Muscle layer of colon (tissue), 2 donors: ENCODE results near the gene BMPR1A.

Experiments
- H3K27ac ChIP-seq: one replicate; pipeline ENCODE4 v1.7.0; 2013; ENCODE audit warnings: low read depth, mild to moderate bottlenecking, low read length, moderate library complexity
- H3K27me3 ChIP-seq, 2 donors: one replicate each; pipeline ENCODE4 v1.7.0; 2013; ENCODE audit warnings: low read length in 2 of 2, mild to moderate bottlenecking in 2 of 2; ENCODE audit not compliant: insufficient read depth in 2 of 2, control insufficient read depth in 1 of 2
- H3K36me3 ChIP-seq: one replicate; pipeline ENCODE4 v1.7.0; 2013; ENCODE audit warnings: mild to moderate bottlenecking, low read length; ENCODE audit not compliant: insufficient read depth
- H3K4me1 ChIP-seq: one replicate; pipeline ENCODE4 v1.7.0; 2013; ENCODE audit warnings: mild to moderate bottlenecking, low read length; ENCODE audit not compliant: insufficient read depth
- H3K4me3 ChIP-seq, 2 donors: one replicate each; pipeline ENCODE4 v1.7.0; 2013; ENCODE audit warnings: low read length in 2 of 2, low read depth in 1 of 2, mild to moderate bottlenecking in 1 of 2, moderate library complexity in 1 of 2
- H3K9ac ChIP-seq: one replicate; pipeline ENCODE4 v1.7.0; 2013; ENCODE audit warnings: low read length
- H3K9me3 ChIP-seq: one replicate; pipeline ENCODE4 v1.7.0; 2013; ENCODE audit warnings: mild to moderate bottlenecking, low read length
- donor health status: abdominal sarcoma.
- donor health status: Adenocarcinoma of cecum.

Gene BMPR1A

DNA sequence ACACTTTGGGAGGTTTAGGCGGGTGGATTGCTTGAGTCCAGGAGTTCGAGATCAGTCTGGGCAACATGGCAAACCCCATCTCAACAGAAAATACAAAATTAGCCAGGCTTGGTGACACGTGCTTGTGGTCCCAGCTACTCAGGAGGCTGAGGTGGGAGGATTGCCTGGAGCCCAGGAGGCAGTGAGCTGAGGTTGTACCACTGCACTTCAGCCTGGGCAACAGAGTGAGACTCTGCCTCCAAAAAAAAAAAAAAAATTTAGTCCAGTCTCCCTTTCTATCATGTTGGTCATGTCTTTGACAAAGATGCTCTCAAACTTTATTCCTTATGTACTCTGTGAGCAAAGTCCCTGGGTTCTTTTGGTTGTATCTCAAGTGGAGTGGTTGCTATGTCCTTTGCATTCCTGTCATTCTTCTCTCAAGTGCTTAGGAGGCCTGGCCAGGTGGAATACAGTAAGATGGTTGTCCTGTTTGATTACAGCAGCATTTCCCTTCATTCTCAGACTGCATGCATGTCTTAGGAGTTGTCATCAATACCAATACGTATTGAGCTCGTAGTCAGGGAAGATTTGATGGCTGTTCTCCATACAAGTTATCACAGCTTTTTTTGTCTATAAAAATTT is 115.3 kb downstream of the BMPR1A start:
- Histone ChIP-seq H3K9me3 (no peaks in the 10 kb centered on the region), H3K4me1 (peaks cover 28% of the 10 kb centered on the region), H3K36me3 (no peaks in the 10 kb centered on the region), H3K4me3 (no peak overlapping the region), H3K27me3 (no peaks in the 10 kb centered on the region), H3K27ac (no peak overlapping the region), H3K9ac (no peak overlapping the region)

DNA sequence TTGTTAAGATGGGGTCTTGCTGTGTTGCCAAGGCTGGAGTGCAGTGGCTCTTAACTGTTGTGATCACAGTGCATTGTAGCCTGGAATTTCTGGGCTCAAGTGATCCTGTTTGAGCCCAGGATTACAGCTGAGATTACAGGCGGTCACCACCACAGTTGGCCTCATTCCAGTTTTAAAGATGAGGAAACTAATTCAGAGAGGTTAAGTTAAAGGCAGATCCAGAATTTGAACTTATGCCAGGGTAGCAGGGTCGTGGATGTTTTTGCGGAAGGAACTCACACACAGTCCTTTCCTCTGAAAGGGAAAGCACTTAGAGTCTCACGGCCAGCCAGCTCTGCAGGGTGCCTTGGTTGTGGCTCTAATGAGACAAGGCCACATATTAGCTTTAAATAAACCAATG is 116.3 kb downstream of the BMPR1A start:
- H3K4me1 ChIP-seq, result peaks cover 19% of the 10 kb centered on the region
- no peaks in the 10 kb centered on the region for H3K36me3 ChIP-seq
- no peaks in the 10 kb centered on the region for H3K9me3 ChIP-seq
- no peak overlapping the region for H3K4me3 ChIP-seq
- no peak overlapping the region for H3K9ac ChIP-seq
- no peak overlapping the region for H3K27ac ChIP-seq
- H3K27me3 ChIP-seq, result no peaks in the 10 kb centered on the region

DNA sequence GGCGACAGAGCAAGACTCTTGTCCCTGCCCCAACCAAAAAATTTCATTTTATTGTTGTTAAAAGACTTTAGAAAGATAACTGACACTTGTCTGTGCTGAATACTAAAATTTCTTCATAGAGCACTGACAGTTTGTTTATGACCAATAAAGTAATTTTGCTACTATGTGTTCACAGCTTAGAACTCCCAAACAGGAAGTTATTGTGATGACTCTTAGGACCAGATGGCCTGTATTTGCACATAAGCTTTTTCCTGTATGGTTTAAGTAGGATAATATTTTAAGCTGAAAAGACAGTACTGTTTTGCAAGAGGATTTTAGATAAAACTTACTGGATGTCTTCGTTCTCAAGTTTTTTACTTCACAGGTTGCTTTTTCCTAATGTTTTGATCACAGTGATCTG is 120.3 kb downstream of the BMPR1A start:
- Histone ChIP-seq H3K27me3 (no peaks in the 10 kb centered on the region), H3K36me3 (peaks cover 10% of the 10 kb centered on the region), H3K27ac (no peak overlapping the region), H3K9me3 (no peaks in the 10 kb centered on the region), H3K9ac (no peak overlapping the region), H3K4me3 (no peak overlapping the region), H3K4me1 (peaks cover 12% of the 10 kb centered on the region)

DNA sequence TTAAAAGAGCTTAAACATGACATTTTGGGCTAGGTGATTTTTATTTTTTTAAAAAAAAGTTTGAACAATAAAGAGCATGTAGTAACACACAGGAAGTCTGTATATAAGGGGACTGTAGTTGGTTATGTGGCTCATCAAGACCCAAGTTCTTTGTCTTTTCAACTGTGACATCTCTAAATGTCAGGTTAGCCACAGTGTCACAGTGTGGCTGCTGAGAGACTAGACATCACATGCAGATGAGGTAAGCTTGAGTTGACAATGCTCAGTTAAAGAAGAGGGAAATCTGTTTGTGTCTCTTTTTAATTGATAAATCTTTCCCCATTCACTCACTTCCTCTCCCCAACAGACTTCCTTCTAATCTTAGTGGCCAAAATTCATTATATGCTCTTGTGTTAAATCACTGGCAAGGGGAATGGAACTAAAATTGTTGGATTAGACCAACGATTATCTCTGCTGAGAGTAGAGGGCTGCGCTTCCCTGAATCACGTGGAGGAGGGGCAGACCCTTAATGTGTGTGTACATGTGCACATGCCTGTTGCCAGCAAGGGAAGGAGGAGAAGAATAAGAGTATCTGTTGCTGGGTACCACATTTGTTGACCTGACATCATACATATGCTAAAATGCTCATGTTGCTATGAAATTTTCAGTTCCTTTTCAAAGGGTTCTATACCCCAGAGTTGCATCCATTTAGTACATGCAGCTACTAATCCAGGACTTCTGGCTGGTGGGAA is 122.7 kb downstream of the BMPR1A start:
- H3K9me3 ChIP-seq, result no peaks in the 10 kb centered on the region
- no peak overlapping the region for H3K9ac ChIP-seq
- no peaks in the 10 kb centered on the region for H3K27me3 ChIP-seq
- no peak overlapping the region for H3K27ac ChIP-seq
- H3K4me1 ChIP-seq, result peaks cover 10% of the 10 kb centered on the region
- peaks cover 10% of the 10 kb centered on the region for H3K36me3 ChIP-seq
- H3K4me3 ChIP-seq, result no peak overlapping the region

DNA sequence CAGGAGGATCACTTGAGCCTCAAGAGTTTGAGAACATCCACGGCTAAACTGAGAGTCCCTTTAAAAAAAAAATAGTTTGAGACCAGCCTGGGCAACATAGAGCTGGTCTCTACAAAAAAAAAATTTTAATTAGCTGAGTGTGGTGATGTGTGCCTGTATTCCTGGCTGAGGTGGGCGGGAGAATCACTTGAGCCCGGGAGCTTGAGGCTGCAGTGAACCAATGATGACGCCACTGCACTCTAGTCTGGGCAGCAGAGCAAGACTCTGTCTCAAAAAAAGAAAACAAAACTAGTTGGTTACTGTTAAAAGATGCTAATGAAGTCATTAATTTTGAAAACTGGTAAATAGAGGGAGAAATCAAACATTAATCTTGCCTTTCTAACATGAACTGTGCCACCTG is 124.6 kb downstream of the BMPR1A start:
- H3K4me1 ChIP-seq, result peaks cover 10% of the 10 kb centered on the region
- no peak overlapping the region for H3K9ac ChIP-seq
- H3K27me3 ChIP-seq, result no peaks in the 10 kb centered on the region
- no peaks in the 10 kb centered on the region for H3K9me3 ChIP-seq
- peaks cover 10% of the 10 kb centered on the region for H3K36me3 ChIP-seq
- H3K4me3 ChIP-seq, result no peak overlapping the region
- H3K27ac ChIP-seq, result no peak overlapping the region

DNA sequence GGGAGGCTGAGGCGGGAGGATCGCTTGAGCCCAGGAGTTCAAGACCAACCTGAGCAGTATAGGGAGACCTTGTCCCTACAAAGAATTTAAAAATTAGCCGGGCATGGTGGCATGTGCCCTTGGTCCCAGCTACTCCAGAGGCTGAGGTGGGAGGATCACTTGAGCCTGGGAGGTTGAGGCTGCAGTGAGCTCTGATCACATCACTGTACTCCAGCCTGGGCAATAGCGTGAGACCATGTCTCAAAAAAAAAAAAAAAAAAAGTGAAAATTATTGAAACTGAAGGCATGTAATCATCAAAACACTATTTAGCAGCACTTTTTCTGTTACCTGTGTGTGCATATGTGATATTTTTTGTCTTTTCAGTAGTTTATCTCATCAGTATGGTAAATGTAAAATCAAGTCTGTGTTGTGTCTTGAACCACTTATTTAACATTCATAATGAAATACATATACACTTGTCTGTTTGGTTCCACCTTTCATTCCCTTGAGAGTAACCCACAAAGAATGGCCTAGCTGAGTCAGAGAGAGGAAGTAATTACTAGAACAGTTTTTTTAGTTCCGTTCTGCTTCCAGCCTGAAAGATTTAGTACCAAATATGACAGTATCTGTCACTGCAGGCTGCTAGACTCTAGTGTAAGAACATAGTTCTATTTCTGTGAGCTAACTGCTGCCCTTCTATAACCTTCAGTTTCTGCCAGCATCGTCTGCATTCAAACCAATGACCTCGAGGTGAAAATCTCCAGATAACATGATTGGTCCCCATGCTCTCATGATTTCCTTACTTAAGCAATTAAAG is 132.4 kb downstream of the BMPR1A start:
- Histone ChIP-seq H3K9me3 (no peaks in the 10 kb centered on the region), H3K9ac (no peak overlapping the region), H3K27me3 (no peaks in the 10 kb centered on the region), H3K4me1 (peaks cover 11% of the 10 kb centered on the region), H3K4me3 (no peak overlapping the region), H3K36me3 (peaks cover 3% of the 10 kb centered on the region), H3K27ac (peak overlapping the region; percentile 16)

DNA sequence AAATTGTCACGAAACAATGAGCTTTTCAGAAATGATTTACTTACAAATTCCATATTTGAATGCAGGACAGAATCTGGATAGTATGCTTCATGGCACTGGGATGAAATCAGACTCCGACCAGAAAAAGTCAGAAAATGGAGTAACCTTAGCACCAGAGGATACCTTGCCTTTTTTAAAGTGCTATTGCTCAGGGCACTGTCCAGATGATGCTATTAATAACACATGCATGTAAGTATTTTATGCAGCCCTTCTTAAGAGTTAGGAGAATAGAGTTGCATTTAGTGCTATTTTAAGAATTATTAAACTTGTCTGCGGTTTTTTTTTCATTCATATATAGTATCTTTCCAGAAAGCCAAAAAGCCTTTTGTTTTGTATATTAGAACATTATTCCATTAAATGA is 133.6 kb downstream of the BMPR1A start:
- Histone ChIP-seq H3K4me1 (peaks cover 11% of the 10 kb centered on the region), H3K9ac (no peak overlapping the region), H3K27ac (no peak overlapping the region), H3K4me3 (no peak overlapping the region), H3K27me3 (no peaks in the 10 kb centered on the region), H3K36me3 (peaks cover 3% of the 10 kb centered on the region), H3K9me3 (no peaks in the 10 kb centered on the region)

DNA sequence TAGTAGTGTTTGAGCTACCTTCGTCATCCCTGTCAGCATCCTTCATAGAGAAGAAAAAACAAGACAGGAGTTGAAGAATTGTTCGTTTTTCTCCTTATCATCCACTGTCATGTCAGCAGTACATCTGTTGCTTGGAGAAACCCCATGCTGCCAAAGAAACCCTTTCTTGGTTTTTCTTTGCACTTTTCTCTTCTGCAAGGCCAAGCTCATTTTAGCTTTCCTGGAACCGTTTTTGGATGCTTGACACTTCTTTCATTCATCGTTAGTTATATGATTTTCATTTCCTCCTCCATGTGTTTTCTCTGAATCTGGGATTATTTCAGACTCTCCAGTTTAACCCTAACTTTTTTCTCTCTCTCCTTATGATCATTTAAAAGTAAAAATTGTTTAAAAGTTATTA is 142.1 kb downstream of the BMPR1A start:
- Histone ChIP-seq H3K9me3 (no peaks in the 10 kb centered on the region), H3K27me3 (no peaks in the 10 kb centered on the region), H3K4me1 (peaks cover 25% of the 10 kb centered on the region), H3K27ac (no peak overlapping the region), H3K9ac (no peak overlapping the region), H3K36me3 (peaks cover 13% of the 10 kb centered on the region), H3K4me3 (no peak overlapping the region)

DNA sequence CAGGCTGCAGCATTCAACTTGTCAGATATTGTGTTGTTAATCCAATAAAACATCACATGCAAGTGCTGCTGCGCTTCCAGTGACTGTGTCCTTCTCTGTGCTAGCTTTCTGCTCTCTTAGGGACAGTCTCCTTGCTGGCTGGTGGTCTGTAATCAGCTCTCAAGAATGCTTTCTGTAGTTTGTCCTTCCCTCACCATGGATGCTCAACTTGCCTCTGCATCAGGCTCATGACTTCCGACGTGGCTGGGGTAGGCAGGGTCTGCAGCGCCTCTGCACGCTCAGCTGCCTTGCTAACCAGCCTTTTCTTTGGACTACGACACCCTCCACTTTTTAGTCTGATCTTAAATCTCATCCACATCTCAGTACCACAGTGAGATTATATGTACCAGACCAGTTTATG is 142.7 kb downstream of the BMPR1A start:
- no peaks in the 10 kb centered on the region for H3K9me3 ChIP-seq
- H3K4me3 ChIP-seq, result no peak overlapping the region
- peaks cover 15% of the 10 kb centered on the region for H3K36me3 ChIP-seq
- peak overlapping the region; percentile 4 for H3K27ac ChIP-seq
- peaks cover 25% of the 10 kb centered on the region for H3K4me1 ChIP-seq
- peak overlapping the region; percentile 19 for H3K9ac ChIP-seq
- no peaks in the 10 kb centered on the region for H3K27me3 ChIP-seq

DNA sequence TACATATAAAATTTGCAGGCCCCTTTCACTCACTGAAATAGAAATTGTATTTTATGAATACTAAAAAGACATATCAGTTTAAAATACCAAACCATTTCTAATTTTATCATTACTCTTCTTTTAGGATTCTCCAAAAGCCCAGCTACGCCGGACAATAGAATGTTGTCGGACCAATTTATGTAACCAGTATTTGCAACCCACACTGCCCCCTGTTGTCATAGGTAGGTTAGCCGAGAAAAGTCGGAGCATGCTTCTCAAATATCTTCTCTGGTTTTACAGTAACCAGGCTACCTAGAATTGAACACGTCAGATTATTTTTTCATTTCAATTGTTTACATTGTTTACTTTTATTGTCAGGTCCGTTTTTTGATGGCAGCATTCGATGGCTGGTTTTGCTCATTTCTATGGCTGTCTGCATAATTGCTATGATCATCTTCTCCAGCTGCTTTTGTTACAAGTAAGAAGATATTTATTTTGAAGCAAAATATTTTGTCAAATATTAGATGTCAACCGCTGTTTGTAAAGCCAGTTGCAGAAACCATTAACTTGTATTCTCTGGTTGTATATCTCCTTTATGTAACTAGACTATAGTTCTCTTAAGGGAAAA is 143.4 kb downstream of the BMPR1A start:
- H3K27ac ChIP-seq, result peak overlapping the region; percentile 4
- H3K4me1 ChIP-seq, result peaks cover 25% of the 10 kb centered on the region
- no peaks in the 10 kb centered on the region for H3K27me3 ChIP-seq
- no peaks in the 10 kb centered on the region for H3K9me3 ChIP-seq
- no peak overlapping the region for H3K4me3 ChIP-seq
- H3K36me3 ChIP-seq, result peaks cover 21% of the 10 kb centered on the region
- peak overlapping the region; percentile 19 for H3K9ac ChIP-seq

DNA sequence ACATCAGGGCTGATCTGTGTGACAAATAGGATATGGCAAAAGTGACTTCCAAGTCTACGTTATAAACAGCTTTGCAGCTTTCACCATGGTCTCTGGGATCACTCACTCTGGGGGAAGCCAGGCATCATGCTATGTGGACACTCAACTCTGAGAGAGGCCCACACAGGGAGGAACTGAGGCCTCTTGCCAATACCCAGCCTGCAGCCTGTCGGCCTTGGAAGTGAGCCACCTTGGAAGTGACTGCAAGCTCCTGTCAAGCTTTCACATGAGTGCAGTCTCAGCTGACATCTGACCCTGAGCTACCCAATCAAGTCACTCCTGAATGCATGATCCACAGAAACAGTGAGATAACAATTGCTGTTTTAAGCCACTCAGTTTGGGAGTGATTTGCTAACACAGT is 144.5 kb downstream of the BMPR1A start:
- Histone ChIP-seq H3K27ac (peak overlapping the region; percentile 56), H3K27me3 (no peaks in the 10 kb centered on the region), H3K9ac (peak overlapping the region; percentile 13), H3K36me3 (peaks cover 24% of the 10 kb centered on the region), H3K4me3 (no peak overlapping the region), H3K4me1 (peaks cover 25% of the 10 kb centered on the region), H3K9me3 (no peaks in the 10 kb centered on the region)
